Jurkat, Clone E6-1 (cell line): Measurements from ENCODE around the gene IPO9.

Source experiments
- DNase-seq: peaks from one replicate; pipeline ENCODE4 v3.0.0-alpha.2; 2011; ENCODE audit warnings: low read depth, low spot score
- H3K4me3 ChIP-seq: 2 replicates; pipeline ENCODE4 v1.5.1; 2011; ENCODE audit warnings: mild to moderate bottlenecking, low read length, control low read depth, moderate library complexity

The IPO9 gene

DNA sequence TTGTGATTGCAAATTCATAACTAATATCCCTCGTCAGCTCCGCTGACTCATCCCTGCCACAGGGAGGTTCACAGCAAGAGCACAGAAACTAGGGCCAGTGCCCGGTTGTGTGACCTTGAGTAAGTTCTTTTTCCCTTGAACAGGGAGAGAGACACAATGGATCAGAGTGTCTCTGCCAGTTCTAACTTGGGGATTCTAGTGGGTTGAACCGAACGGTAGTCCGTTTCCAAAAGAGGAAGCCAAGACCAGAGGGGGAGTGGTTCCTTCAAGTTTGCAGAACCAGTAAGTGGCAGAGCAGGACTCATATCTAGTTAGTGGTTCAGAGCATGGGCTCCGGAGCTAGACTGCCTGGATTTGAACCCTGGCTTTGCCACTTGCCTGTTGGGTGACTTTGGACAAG, 54.8 kb downstream of the IPO9 start:
- no peak for DNase-seq
- H3K4me3 ChIP-seq, result no peak overlapping the region

DNA sequence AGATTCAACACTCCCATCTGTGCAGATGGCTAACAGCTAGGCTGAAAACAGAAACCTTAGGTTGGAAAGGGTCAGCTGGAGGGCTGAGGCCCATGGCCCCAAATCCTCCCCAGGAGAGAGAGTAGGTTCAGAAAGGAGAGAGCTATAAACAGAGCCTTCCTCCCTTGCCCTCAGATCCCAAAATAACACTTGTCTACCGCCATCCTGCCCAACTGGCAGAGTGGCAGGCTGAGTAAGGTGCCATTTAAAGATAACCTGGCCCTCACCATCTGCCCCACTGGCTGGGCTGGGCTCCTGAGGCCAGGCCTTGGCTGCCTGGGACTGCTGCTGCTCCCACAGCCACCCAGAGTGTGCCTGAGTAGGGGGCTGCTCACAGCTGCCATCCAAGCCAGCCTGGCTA, 55.5 kb downstream of the IPO9 start:
- DNase-seq, result no peak
- no peak overlapping the region for H3K4me3 ChIP-seq

DNA sequence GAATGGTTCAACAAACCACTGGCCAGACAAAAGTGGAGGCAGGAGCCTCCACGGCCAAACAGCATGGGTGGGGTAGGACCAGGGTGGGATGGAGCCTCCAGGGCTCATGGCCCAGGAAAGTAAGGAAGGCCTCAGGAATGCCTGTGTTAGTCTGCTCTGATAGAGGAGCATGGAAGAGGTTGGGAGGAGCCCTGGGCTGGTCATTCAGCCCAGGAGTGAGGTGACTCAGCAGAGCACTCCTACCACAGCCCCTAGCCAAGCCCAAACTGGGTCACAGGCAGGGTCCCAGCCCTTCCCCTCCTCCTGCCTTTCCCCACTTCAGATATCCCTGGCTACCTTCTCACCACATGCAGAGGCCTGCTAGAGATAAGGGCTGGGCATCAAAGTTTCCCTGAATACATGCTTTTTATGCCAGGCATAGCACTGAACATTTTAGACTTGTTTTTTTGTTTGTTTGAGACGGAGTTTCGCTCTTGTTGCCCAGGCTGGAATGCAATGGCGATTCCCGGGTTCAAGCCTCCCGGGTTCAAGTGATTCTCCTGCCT, 56.6 kb downstream of the IPO9 start:
- H3K4me3 ChIP-seq, result no peak overlapping the region
- DNase-seq, result no peak

DNA sequence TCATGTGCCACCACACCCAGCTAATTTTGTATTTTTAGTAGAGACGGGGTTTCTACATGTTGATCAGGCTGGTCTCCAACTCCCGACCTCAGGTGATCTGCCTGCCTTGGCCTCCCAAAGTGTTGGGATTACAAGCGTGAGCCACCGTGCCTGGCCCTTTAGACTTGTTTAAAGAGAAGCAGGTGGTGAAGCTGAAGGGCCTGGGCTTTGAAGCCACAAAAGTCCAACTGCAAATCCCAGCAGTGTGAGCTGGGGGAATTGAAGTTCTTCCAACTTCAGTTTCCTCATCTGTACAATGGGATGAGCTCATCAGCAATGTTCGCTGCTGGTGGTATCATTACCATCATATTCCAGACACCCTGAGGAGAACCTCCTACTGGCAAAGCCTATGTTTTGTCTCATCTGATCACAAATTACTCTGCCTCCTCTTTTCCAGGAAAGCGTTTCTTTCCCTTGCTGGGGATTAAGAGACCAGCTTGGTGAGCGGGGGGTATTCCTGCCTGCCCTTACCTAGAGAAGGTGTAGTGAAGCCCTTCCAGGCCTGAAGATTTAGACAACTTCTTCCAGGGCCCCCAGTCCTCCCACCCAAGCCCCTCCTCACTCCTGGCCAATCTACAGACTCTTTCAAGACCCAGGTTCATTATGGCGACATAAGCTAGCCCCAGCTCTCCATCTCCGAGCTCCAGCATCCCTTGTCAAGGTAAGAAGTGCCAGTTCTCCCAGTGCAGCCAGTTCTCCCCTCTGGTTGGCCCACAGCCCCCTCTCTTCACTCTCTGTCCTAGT, 57.3 kb downstream of the IPO9 start:
- no peak overlapping the region for H3K4me3 ChIP-seq
- no peak for DNase-seq

DNA sequence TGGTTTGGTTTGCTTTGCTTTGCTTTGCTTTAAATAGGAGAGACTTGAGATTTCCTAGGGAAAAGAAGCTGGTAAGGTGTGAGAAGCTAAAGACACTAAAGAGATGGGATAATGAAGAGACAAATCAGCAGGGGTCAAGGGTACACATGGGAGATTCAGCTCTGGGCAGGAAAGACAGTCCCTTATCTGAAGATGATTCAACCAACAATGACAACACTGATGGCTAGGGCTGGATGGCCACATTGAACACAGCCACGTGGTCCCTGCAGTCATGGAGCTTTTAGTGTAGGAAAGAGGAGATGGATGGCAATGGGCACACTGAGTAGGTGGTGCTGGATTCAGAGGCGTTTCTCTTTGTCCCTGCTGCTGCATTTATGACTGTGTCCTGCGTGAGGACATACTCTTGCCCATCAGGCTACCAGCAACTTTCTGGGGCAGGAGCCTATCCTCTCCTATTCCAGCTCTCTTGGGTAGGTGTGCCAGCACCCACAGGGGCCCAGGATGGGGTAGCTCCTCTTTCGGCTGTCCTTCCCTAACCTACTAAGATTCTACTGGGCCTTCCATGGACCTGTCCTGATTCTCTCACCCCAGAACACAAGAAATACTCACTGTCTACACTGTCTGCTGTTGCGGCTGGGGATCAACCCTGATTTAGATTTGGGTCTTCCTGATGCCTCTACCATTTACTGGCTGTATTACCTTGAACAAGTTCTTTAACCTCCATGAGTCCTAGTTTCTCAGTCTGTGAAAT, 58.3 kb downstream of the IPO9 start:
- no peak overlapping the region for H3K4me3 ChIP-seq
- DNase-seq, result no peak

DNA sequence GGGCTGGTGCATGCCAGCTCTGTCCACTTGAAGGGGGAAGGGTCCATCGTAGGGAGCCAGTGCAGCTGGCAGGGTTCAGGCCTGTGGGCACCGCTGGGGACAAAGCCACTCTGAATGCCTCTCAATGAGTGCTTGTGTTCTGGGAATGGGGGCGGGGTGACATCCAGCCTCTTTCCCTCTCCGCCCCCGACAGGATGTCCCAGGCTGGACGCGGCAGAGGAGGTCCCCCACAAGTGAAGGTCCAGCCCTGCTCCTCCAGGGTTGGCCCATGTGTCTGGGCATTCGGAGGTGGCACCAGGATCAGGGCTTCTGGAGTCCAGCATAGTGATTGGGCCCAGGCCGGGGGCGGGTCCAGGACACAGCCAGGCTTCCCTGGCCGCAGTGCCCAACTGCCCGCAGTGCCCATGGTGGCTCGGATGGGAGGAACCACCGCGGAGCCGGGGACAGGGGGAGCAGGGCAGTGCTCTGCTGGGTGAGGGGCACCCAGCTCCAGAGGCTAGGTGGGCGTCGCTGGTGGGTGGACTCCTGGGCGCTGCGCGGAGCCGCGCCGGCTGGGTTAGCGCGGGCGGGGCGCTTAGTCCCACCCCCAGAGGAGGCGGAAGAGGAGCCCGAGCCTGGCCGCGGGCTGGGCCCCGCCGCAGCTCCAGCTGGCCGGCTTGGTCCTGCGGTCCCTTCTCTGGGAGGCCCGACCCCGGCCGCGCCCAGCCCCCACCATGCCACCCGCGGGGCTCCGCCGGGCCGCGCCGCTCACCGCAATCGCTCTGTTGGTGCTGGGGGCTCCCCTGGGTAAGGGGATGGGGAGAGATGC, 59.5 kb downstream of the IPO9 start, which contains the start of gene SHISA4:
Gene SHISA4, plus strand, starts transcription at position 617 of the 808 bp plus-strand sequence. Its CDS starts 97 bp downstream, at position 714.
- H3K4me3 ChIP-seq, result no peak within 1 kb of the TSS
- no peak for DNase-seq

DNA sequence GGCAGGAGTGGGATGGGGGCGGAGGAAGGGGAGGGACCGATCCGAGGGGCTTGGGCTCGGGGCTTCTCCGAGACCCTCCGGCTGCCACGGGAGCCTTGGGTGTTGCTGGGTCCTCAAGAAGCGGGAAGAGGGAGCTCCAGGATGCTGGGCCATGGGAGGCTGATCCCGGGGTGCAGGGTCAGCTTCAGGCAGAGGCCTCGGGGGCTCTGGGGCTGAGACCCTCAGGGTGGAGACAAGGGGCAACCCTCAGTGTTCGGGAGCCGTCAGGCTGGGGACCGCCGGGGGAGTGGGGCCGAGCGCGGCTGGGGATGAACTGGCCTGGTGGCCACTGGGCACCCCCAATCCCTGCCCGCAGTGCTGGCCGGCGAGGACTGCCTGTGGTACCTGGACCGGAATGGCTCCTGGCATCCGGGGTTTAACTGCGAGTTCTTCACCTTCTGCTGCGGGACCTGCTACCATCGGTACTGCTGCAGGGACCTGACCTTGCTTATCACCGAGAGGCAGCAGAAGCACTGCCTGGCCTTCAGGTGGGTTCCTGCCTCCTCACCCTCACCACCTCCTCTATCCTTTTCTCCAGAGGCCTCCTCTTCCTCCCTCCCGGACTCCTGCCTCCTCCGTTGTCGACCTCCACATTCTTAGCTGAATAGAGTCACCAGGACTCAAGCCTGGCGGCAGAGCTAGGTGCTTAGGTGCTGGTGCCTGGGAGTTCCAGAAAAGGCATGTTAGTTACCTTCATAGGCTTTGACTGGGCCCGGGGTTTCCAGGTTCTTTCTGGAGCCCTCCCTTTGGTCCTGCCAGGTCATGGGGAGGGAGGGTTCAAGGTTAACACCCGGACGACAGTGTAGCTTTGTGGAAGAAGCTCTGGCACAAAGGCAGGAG, 60.4 kb downstream of the IPO9 start:
- no peak for DNase-seq
- no peak overlapping the region for H3K4me3 ChIP-seq

DNA sequence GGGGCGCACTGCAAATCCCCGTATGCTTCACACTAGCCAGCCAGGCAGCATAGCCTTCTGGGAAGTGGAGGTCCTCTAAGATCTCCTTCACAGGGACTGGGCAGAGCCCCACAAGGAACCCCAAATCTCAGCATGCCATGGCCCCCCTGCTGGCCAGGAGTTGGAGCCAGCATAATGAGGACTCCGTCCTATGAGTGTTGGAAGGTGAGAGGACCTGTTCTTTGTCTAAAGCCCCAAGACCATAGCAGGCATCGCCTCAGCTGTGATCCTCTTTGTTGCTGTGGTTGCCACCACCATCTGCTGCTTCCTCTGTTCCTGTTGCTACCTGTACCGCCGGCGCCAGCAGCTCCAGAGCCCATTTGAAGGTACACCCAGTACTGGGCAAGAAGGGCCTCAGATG, 61.3 kb downstream of the IPO9 start:
- DNase-seq, result no peak
- no peak overlapping the region for H3K4me3 ChIP-seq

DNA sequence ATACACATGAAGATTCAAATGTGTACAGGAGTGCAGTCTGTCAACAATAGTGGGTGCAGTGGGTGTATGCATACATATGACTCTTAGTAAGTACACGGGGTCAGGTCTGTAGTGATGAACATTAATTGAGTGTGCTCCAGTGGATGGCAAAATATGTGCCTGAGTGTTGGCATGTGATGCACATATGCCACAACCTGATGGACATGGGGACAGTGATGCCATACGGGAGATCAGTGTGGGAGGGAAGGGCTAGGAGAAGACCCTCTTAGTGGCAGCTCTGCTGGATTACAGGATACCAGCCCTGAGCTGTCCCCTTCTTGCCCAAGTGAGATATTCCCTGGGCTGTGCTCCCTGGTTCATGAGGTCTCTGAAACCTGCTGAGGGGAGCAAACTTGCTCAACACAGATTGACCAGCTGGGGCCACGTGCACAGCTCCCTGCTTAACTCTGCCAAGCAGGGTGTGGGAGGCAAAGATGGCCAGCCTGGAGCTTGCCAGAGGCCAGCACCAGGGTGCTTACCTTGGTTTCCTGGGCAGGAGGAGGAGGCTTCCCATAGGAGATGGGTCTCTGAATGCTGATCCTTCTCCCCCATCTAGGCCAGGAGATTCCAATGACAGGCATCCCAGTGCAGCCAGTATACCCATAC, 62.0 kb downstream of the IPO9 start:
- no peak overlapping the region for H3K4me3 ChIP-seq
- no peak for DNase-seq

DNA sequence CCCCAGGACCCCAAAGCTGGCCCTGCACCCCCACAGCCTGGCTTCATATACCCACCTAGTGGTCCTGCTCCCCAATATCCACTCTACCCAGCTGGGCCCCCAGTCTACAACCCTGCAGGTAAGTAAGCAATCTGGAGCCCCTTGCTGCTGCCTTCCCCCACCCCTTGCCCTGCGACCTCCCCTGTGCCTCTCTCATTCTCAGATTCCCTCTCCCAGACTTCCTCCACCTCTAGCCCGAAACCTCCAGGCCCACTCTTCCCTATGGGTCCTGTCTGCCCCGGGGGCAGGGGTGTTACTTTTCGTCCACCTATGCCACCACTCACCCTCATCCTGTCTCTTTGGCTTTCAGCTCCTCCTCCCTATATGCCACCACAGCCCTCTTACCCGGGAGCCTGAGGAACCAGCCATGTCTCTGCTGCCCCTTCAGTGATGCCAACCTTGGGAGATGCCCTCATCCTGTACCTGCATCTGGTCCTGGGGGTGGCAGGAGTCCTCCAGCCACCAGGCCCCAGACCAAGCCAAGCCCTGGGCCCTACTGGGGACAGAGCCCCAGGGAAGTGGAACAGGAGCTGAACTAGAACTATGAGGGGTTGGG, 62.6 kb downstream of the IPO9 start:
- no peak for DNase-seq
- H3K4me3 ChIP-seq, result no peak overlapping the region

DNA sequence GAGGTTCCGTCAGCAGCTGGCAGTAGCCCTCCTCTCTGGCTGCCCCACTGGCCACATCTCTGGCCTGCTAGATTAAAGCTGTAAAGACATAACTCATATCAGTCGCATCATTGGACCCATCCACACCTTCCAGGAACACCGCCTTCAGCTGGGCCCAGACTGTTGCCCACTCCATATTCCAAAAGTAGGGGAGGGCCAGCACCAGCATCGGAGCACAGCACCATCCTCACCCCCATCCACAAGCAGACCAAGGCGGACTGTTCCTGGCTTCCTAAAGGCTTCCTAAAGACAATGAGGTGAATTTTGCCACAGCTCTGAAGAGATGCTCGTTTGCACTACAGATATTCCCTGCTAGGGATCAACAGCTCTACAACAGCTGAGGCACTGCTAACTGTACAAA, 63.3 kb downstream of the IPO9 start:
- no peak overlapping the region for H3K4me3 ChIP-seq
- DNase-seq, result no peak

DNA sequence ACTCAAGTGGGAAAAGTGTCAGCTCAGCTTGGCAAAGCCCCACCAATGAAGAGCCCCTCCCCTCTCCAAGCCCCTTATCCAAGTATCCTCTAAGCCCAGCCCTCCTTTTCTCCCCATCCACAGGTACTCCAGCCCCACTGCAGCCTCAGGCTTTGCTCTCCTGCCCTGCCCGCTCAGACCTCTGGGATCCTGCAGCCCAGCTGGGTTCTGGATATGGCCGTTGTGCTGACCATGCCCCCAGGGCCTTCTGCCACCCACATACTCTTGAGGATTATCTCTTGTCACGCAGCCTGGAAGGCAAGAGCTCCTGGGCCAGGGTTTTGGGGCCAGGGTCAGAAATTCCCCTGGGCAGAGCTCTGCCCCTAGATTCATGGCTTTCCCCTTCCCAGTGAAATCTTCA, 64.5 kb downstream of the IPO9 start:
- DNase-seq, result no peak
- H3K4me3 ChIP-seq, result no peak overlapping the region

DNA sequence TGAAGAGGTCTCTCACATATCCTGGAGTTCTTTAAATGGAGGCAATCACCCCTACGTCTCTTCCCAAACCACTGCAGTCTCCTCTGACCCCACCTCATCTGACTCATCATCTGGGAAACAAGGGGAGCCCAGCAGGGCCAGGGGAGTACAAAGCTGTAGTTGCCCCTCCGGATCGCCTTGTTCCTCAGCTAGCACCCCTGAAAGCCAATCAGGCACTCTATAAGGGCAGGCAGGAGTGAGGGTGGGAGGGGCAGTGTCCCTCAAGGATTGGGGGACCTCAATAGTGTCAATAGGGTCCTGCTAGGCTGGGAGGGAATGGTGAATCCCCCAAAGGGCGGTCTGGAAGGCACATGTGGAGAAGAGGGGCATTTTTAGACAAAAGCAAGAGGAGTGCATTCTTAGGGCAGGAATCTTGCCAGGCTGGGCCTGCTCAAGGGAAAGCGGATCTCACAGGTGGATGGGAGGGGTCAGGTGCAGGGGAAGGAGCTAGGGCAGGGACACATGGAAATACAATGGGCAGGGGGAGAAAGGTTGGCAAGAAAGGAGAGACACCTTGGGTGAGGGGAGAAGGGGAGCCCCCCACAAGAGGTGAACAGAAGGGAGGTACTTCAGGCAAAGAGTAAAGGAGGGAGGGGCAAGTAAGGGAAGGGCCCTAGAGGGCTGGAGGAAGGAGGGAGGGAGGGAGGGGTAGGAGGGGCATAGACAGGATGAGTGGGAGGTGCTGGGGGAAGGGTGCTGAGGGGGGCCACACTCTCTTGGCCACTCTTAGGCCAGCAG, 65.6 kb downstream of the IPO9 start:
- DNase-seq, result no peak

DNA sequence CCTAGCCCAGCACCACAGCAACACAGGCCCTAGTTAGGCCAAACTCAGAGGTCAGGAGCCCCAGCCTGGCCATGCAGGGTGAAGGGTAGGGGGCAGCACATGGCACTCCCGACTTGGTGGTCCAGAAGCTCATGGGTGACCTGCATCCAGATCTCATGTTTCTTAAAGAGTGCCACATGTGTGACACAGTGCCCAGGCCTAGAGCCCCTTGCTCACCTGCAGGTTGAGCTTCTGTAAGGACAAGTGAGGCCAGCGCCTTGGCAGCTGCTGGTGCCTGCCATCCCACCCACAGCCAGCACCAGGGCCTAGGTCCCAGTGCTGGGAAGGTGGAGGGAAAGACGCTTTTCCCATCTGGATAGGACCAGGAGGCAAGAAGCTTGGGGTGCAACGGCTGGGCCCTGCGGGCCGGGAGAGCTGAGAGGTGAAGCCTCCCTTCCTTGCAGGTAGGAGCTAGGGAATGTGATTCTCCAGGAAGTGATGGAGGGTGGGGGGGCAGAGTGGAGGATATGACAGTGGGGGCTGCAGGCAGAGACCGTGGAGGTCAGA, 66.2 kb downstream of the IPO9 start:
- H3K4me3 ChIP-seq, result no peak overlapping the region
- no peak for DNase-seq

More for the DNA sequence above, 65.6 kb downstream of the IPO9 start:
- no peak overlapping the region for H3K4me3 ChIP-seq

DNA sequence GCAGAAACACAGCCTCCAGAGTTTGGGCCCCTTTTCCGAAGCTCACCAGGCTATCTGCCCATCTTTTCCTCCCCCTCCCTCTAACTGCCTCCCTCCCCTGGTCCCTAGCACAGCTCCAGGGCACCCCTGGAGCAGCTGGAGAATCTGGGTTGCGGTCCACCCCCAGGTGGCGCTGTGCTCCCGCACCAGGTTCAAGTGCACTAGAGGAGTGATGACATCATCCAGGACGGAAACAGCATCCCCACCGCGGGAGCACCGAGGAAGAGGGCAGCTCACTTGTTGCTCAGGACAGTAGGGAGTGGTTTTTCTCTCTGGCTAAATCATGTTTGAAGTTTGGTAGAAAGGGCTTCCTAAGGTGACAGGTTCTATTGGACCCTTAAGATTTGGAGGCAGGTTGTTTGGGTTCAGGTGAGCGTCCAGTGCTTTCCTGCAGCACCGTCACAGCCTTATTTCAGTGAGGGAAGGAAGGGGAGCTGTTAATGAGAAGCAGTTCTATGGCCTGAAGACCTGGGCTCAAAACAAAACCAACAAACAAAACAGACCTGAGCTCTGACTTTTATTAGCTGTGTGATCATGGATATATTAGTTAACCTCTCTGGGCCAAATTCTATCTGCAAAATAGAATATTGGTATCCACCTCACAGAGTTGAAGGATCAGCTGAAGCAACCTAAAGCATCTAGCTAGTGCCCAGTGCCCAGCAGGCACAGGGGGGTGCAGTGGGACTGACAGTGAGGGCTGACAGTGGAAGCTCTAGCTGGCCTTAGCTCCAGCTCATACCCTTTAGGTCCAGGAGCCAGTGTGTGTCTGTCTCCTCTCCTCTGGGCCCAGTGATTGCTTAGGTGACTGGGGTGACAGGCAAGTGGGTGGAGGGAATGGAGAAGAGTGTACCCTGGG, 67.2 kb downstream of the IPO9 start:
- no peak overlapping the region for H3K4me3 ChIP-seq
- DNase-seq, result peak; percentile 86

DNA sequence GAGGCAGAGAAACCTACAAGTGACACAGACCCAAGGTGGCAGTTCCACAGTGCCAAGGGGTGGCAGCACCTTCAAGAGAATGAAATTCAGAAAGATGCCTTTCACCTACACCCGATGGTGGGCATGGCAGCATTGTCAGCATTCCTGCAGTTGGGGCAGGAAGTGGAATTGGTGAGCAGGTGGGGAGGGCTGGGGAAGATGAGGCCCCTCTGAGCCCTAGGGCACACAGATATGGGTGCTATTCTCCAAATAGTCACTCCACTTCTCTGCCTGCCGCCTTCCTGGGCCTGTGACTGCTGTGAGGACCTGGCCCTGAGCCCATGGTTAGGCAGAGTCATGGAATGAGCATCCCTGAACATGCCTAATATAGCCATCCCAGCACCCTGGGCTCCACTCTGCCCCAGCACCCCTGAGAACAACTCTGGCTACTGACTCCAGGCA, 68.0 kb downstream of the IPO9 start:
- no peak overlapping the region for H3K4me3 ChIP-seq
- DNase-seq, result peak; percentile 29
